HepG2 (cell line): Measurements from ENCODE around the gene NUDT2. TPM values are rescaled to one million over a fixed set of nuclear protein-coding genes. Genes with fewer than 3 reads are reported as not detected.
A peak's percentile ranks its signal among the peaks of the same experiment; 100 is the strongest.
"Not testable (repeated sequence)": the region's sequence is repeated elsewhere in the genome, so short reads cannot be mapped to it uniquely, and the experiment has no call there.

ENCODE experiments used
- ATF7 ChIP-seq, 2 experiments: fragments of 450-650 bp in 1 of 2; sonication (generic) in 1 of 2; formaldehyde crosslinking in 1 of 2; IDR thresholded peaks; 2 replicates each; pipeline versions ENCODE4 v1.4.0 to v1.6.1; 2016 to 2020; ENCODE audit warnings: antibody characterized with exemption in 1 of 2, mild to moderate bottlenecking in 1 of 2, missing genetic modification reagents in 1 of 2
- DMAP1 ChIP-seq: IDR thresholded peaks from 2 replicates; pipeline ENCODE4 v1.6.1; 2016
- FOXJ3 ChIP-seq: sonication (generic); formaldehyde crosslinking; IDR thresholded peaks from 2 replicates; pipeline ENCODE4 v1.4.0; 2020; ENCODE audit warnings: missing genetic modification reagents, mild to moderate bottlenecking, borderline replicate concordance
- KAT8 ChIP-seq: IDR thresholded peaks from 2 replicates; pipeline ENCODE4 v1.6.1; 2016; ENCODE audit warnings: missing genetic modification reagents, missing compliant biosample characterization
- MIXL1 ChIP-seq: IDR thresholded peaks from 2 replicates; pipeline ENCODE4 v1.6.1; 2016
- NFIC ChIP-seq: IDR thresholded peaks from 2 replicates; pipeline ENCODE4 v1.6.1; 2012; ENCODE audit warnings: mild to moderate bottlenecking, low read length, inconsistent platforms
- PPARG ChIP-seq: conservative IDR thresholded peaks from 2 replicates; pipeline ENCODE4 v1.6.1; 2016; ENCODE audit warnings: missing biosample characterization, missing genetic modification reagents
- SAP130 ChIP-seq: IDR thresholded peaks from 2 replicates; pipeline ENCODE4 v1.6.1; 2016; ENCODE audit warnings: low read depth
- SKI ChIP-seq: fragments of 450-650 bp; IDR thresholded peaks from one replicate; pipeline ENCODE4 v1.6.1; 2018; ENCODE audit warnings: mild to moderate bottlenecking; ENCODE audit not compliant: partially characterized antibody
- SOX5 ChIP-seq: IDR thresholded peaks from 2 replicates; pipeline ENCODE4 v1.6.1; 2016; ENCODE audit warnings: borderline replicate concordance
- TCF7 ChIP-seq: sonication (generic); IDR thresholded peaks from 2 replicates; pipeline ENCODE4 v1.6.1; 2016; ENCODE audit warnings: antibody characterized with exemption, low read depth
- ZFP36L1 ChIP-seq: sonication (generic); formaldehyde crosslinking; IDR thresholded peaks from 2 replicates; pipeline ENCODE4 v1.8.0; 2022; ENCODE audit warnings: mild to moderate bottlenecking, missing genetic modification reagents, moderate library complexity
- ZMYM3 ChIP-seq: sonication (generic); formaldehyde crosslinking; IDR thresholded peaks from 2 replicates; pipeline ENCODE4 v1.5.1; 2020; ENCODE audit warnings: mild to moderate bottlenecking, missing genetic modification reagents
- ZNF460 ChIP-seq: sonication (generic); formaldehyde crosslinking; IDR thresholded peaks from 2 replicates; pipeline ENCODE4 v1.5.1; 2020; ENCODE audit warnings: missing genetic modification reagents, mild to moderate bottlenecking, borderline replicate concordance
- ZNF792 ChIP-seq: IDR thresholded peaks from 2 replicates; pipeline ENCODE4 v1.6.1; 2016
- polyA plus RNA-seq, 8 experiments: library from polyadenylated mRNA; depleted of rRNA in 3 of 8; stranded (reverse) in 7 of 8; unstranded in 1 of 8; fragments of >200 nt; fragmentation: Illumina TruSeq in 4 of 8; extraction: Trizol in 4 of 8; gene quantifications; 2 replicates each; pipeline versions ENCODE4 v1.2.1 to v1.2.3, GENCODE V29; 2011 to 2016; ENCODE audit warnings: low read depth in 4 of 8, missing spikeins in 1 of 8, mixed read lengths in 1 of 8; ENCODE audit not compliant: insufficient read depth in 1 of 8
- total RNA-seq, 5 experiments: library from RNA; depleted of rRNA; stranded (reverse); fragments of >200 nt; fragmentation: Illumina TruSeq; extraction: Trizol; gene quantifications; 2 replicates each; pipeline ENCODE4 v1.2.3, GENCODE V29; 2016; ENCODE audit warnings: low read depth in 1 of 5
- TF ChIP-seq, protein P1 (sequence below): IDR thresholded peaks from 2 replicates; pipeline ENCODE4 v1.4.0; 2020; ENCODE audit warnings: mild to moderate bottlenecking, missing genetic modification reagents
- TF ChIP-seq, protein P2 (sequence below): IDR thresholded peaks from 2 replicates; pipeline ENCODE4 v1.6.1; 2012; ENCODE audit warnings: low read depth, low read length, improper control_type of control experiment
- TF ChIP-seq, protein P3 (sequence below): sonication (generic); formaldehyde crosslinking; IDR thresholded peaks from 2 replicates; pipeline ENCODE4 v1.5.0; 2020; ENCODE audit warnings: mild to moderate bottlenecking, missing genetic modification reagents

NUDT2 gene
- total and polyA plus RNA-seq, 2 of the 13 experiments (the other 11 are each of a cell fraction or from before 2014, with no cell fraction given), result 19.9 to 24.6 TPM

DNA sequence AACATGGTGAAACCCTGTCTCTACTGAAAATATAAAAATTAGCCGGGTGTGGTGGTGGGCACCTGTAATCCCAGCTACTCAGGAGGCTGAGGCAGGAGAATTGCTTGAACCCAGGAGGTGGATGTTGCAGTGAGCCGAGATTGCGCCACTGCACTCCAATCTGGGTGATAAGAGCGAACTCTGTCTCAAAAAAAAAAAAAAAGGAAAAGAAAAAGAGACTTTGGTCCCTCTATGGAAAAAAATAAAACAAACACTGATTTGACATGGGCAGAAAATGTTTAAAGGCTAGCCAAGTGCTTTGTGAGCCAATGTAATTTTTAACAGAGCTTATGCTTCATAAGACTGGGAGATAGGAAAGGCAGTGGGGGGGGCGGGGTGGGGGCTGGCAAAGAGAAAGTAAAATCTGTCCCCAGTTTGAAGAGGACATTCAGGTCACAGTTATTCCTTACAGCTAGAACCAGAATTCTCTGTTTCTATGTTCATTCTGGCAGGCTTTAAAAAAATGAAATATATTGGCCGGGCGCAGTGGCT is 22.8 kb downstream of the NUDT2 start (continued):
- TF ChIP-seq ATF7 (IDR thresholded peaks at IDR 0.05) (0 out of 2 replicates have a peak, but pooled peaks have one; percentile 11), KAT8 (CRISPR knock-in tag) (peak; percentile 16; the same call in 1 of the 2 replicates), SKI (peak; percentile 13), ZMYM3 (CRISPR knock-in tag) (peak; percentile 95), SOX5 (CRISPR knock-in tag) (peak; percentile 58; the same call in 1 of the 2 replicates), FOXJ3 (CRISPR knock-in tag) (peak; percentile 49; the same call in 1 of the 2 replicates), TCF7 (peak; percentile 40; the same call in 1 of the 2 replicates), SAP130 (CRISPR knock-in tag) (peak; percentile 47), MIXL1 (peak; percentile 52; the same call in 1 of the 2 replicates), DMAP1 (0 out of 2 replicates have a peak, but pooled peaks have one; percentile 12), PPARG (CRISPR knock-in tag) (0 out of 2 replicates have a peak, but pooled peaks have one; percentile 60), ZNF792 (CRISPR knock-in tag) (0 out of 2 replicates have a peak, but pooled peaks have one; percentile 32), ZNF460 (CRISPR knock-in tag) (peak; percentile 98), NFIC (peak; percentile 21; the same call in 1 of the 2 replicates), ZFP36L1 (CRISPR knock-in tag) (0 out of 2 replicates have a peak, but pooled peaks have one; percentile 24)
- not testable (repeated sequence) for TF ChIP-seq ATF7 (CRISPR knock-in tag; IDR thresholded peaks at IDR 0.05)
- TF ChIP-seq, protein P1, sequence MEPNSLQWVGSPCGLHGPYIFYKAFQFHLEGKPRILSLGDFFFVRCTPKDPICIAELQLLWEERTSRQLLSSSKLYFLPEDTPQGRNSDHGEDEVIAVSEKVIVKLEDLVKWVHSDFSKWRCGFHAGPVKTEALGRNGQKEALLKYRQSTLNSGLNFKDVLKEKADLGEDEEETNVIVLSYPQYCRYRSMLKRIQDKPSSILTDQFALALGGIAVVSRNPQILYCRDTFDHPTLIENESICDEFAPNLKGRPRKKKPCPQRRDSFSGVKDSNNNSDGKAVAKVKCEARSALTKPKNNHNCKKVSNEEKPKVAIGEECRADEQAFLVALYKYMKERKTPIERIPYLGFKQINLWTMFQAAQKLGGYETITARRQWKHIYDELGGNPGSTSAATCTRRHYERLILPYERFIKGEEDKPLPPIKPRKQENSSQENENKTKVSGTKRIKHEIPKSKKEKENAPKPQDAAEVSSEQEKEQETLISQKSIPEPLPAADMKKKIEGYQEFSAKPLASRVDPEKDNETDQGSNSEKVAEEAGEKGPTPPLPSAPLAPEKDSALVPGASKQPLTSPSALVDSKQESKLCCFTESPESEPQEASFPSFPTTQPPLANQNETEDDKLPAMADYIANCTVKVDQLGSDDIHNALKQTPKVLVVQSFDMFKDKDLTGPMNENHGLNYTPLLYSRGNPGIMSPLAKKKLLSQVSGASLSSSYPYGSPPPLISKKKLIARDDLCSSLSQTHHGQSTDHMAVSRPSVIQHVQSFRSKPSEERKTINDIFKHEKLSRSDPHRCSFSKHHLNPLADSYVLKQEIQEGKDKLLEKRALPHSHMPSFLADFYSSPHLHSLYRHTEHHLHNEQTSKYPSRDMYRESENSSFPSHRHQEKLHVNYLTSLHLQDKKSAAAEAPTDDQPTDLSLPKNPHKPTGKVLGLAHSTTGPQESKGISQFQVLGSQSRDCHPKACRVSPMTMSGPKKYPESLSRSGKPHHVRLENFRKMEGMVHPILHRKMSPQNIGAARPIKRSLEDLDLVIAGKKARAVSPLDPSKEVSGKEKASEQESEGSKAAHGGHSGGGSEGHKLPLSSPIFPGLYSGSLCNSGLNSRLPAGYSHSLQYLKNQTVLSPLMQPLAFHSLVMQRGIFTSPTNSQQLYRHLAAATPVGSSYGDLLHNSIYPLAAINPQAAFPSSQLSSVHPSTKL (CRISPR knock-in tag), result peak; percentile 63
- TF ChIP-seq, protein P2, sequence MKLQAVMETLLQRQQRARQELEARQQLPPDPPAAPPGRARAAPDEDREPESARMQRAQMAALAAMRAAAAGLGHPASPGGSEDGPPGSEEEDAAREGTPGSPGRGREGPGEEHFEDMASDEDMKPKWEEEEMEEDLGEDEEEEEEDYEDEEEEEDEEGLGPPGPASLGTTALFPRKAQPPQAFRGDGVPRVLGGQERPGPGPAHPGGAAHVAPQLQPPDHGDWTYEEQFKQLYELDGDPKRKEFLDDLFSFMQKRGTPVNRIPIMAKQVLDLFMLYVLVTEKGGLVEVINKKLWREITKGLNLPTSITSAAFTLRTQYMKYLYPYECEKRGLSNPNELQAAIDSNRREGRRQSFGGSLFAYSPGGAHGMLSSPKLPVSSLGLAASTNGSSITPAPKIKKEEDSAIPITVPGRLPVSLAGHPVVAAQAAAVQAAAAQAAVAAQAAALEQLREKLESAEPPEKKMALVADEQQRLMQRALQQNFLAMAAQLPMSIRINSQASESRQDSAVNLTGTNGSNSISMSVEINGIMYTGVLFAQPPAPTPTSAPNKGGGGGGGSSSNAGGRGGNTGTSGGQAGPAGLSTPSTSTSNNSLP, result peak; percentile 47; the same call in 1 of the 2 replicates
- TF ChIP-seq, protein P3, sequence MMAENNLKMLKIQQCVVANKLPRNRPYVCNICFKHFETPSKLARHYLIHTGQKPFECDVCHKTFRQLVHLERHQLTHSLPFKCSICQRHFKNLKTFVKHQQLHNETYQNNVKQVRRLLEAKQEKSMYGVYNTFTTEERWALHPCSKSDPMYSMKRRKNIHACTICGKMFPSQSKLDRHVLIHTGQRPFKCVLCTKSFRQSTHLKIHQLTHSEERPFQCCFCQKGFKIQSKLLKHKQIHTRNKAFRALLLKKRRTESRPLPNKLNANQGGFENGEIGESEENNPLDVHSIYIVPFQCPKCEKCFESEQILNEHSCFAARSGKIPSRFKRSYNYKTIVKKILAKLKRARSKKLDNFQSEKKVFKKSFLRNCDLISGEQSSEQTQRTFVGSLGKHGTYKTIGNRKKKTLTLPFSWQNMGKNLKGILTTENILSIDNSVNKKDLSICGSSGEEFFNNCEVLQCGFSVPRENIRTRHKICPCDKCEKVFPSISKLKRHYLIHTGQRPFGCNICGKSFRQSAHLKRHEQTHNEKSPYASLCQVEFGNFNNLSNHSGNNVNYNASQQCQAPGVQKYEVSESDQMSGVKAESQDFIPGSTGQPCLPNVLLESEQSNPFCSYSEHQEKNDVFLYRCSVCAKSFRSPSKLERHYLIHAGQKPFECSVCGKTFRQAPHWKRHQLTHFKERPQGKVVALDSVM (CRISPR knock-in tag), result peak; percentile 80
